GM21619 (cell line): ENCODE results near the gene ECI1.
"Not testable (repeated sequence)": the region's sequence is repeated elsewhere in the genome, so short reads cannot be mapped to it uniquely, and the experiment has no call there.

Source experiments
- ATAC-seq: cut with Tn5 transposase; IDR thresholded peaks from one replicate; pipeline ENCODE4 v1.9.1; 2021; ENCODE audit not compliant: unreplicated experiment

ECI1 gene

DNA sequence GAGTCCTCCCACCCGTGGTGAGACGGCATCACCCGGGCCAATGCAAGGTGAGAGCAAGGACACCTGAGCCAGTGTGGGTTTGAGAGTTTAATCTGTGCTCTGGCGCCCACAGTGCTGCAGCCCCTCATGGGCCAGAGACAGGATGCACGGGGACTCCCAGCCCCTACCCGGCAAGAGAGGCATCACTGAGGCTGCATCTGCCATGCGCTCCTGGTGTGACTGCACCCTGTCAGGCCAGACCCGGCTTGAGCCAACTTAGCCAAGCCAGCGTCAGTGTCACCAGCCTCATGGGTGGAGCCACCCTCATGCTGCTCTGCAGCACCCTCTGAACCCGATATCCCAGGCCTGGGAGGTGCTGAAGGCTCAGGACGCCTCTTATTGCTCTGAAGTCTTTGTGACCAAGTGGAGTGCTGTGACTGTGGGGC lies 39.5 kb downstream of the ECI1 start:
- ATAC-seq, result no peak

DNA sequence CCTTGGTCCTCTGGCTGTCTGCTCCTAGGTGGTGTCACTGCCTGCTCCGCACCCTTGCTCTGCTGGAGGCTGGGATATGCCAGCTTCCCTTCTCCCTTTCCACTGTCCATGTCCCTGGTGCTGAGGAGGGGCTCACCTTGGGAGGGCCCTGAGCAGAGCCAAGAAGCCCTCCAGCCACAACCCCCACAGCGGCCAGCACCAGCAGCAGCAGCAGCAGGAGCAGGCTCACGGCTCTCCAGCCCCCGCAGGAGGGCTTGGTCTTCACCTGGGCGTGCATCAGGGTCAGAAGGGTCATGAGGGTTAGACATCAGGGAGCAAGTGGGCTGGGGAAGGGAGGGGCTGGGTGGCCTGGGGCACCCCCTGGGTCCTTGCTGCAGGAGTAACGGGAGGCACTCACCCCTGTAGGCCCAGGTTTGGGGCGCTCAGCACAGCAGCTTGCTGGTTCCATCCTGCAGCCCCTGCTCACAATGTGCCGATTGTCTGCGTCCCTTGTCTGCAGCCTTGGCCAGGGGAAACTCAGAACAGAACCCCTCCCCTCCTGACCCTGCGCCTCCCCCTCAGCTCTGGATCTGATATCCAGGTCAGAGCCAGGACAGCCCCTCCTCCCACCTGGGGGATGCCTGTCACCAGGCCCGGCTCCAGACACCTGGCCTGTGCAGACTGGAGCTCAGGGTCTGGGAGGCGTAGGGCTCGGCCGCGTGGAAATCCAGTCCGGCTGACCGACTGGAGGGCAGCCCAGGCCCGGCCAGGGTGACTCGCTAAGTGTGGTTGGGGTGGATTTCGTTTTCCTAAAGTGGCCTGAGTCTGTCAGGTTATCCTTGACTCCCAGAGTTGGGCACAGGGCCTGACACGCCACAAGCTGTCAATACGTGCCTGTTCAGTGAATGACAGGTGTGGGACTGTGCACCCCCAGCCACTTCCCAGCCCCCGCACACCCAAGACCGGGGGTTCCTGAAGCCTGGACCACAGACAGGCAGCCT lies 40.7 kb downstream of the ECI1 start, which contains the start of gene BRICD5:
Gene BRICD5 (minus strand): TSS at position 478 of the 980 bp plus-strand sequence. CDS start 30 bp downstream, at position 448.
- no peak for ATAC-seq

DNA sequence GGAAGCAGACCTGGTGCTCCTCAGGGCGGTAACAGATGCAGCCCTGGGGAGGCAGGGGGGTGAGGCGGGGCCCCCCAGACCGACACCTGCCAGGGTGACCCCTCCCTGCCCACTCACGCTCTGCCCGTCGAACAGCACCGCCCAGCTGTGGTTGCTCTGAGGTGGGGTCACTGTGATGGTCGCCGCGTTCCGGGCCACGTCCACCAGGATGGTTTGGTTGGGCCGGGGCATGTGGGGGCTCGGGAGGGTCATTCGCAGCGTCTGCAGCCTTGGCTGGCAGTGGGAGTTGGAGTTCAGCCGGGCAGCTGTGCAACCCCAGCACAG lies 41.4 kb downstream of the ECI1 start:
- no peak for ATAC-seq

DNA sequence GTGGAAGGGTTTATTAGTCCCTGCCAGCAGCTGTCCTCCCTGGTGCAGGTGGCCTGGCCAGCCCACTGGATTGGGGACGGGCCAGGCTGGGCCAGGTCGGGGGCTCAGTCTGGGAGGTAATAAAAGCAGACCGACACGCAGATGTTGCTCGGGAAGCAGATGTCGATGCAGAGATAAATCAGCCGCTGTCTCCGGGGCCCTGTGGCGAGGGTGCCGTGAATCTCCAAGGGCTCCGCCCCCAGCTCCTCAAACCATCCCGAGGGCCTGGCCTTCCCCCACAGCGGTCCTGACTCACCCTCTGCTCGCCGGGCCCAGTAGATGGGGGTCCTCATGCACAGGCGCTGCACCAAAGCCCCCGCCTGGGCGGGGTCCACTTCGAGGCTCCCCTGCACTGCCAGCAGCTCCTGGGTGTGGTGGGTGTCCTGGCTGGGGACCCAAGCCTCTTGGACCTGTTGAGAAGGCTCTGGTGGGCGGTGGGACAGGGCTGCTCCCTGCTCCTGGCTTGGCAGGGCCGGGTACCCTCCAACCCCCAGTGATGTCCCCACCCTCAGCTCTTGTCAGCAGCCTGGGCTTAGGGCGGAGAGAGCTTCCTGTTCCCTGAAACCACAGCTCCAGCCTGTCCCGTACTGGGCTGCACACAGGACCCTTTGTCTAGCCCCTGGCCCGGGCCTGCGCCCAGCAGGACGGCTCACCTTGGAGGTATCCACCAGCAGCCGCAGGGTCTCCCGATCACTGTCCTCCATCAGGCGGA lies 42.0 kb downstream of the ECI1 start:
- ATAC-seq, result no peak

DNA sequence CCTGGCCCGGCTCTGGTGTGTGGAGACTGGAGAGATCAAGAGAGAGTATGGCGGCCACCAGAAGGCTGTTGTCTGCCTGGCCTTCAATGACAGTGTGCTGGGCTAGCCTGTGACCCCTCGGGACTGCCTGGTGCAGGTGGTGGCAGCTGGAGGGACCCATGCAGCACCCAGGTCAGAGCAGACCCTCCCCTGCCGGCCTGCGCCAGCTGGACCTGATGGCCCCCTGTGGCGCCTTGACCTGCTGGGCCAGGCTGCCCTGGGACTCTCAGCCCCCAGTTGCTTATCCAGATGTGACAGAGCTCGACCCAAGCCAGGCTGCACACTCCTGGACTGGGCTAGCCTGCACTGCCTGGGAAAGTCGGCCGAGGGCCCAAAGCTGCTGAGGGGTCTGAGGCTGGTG lies 42.6 kb downstream of the ECI1 start:
- no peak for ATAC-seq

DNA sequence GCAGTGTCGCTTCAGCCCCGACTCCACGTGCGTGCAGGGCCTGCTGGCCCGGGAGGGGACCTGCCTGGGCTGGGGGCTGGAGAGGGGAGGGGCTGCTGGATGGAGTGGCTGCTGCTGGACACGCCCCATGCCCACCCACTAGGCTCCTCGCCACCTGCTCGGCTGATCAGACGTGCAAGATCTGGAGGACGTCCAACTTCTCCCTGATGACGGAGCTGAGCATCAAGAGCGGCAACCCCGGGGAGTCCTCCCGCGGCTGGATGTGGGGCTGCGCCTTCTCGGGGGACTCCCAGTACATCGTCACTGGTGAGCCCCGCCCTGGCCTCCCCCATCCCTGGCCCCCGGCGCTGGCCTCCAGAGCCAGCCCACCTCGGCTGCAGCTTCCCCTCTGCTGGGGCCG lies 43.1 kb downstream of the ECI1 start:
- ATAC-seq, result no peak

DNA sequence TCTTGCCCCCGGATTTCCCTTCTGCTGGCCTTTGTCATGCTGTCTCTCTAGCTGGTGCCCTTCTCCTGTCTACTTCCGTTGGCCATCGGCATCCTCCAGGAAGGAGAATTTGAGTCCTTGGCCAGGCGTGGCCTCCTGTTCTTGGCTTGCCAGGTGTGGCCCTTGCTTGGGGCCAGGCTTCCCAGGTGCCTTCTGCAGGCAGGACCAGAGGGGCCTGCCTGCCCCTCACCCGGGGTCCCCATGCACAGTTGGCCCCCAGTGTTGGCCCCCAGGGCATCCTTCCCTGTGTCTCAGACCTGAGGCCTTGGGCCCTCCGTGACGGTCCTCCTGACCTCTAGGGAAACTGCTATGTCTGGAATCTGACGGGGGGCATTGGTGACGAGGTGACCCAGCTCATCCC lies 43.5 kb downstream of the ECI1 start:
- no peak for ATAC-seq

DNA sequence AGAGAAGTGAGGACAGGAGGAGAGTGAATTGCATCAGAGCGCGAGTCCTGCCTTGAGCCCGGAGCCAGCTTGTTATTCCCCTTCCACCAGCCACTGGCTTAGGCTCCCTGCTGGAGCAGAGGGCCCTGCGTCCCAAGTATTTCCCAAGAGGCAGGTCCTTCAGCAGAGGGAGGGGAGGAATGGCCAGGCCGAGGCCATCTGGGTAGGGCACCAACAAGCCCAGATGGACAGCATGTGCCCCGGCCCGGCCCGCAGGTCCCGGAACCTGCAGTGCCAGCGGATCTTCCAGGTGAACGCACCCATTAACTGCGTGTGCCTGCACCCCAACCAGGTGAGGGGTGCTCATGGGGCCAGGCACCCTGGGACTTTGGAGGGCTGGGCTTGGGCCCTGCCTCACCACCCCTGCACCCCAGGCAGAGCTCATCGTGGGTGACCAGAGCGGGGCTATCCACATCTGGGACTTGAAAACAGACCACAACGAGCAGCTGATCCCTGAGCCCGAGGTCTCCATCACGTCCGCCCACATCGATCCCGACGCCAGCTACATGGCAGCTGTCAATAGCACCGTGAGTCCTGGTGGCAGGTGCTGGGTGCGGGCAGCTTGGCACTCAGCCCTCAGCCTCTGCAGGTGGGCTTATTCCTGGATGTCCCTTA lies 44.5 kb downstream of the ECI1 start:
- ATAC-seq, result no peak

DNA sequence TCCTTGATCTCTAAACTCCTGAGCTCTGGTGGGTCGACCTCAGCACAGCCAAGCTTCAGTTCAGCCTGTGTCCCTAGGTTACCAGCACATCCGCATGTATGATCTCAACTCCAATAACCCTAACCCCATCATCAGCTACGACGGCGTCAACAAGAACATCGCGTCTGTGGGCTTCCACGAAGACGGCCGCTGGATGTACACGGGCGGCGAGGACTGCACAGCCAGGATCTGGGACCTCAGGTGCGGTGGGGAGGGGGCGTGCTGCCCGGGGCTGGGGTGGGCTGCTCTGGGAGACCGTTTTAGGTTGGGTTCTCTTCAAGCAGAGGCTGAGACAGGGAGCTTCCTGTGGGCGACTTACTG lies 45.0 kb downstream of the ECI1 start:
- no peak for ATAC-seq

DNA sequence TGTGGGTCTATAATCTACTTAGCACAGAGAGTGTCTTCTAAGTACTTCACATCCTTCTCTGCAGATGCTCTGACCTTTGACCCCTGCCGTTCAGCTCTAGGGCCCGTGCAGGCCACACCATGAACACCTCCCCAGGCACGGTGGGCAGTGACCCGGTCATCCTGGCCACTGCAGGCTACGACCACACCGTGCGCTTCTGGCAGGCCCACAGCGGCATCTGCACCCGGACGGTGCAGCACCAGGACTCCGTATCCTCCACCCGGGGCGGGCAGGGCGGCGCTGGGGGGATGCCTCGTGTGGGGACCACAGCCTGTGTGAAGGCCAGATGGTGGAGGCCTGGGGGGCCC lies 45.4 kb downstream of the ECI1 start:
- ATAC-seq, result peak; percentile 27

DNA sequence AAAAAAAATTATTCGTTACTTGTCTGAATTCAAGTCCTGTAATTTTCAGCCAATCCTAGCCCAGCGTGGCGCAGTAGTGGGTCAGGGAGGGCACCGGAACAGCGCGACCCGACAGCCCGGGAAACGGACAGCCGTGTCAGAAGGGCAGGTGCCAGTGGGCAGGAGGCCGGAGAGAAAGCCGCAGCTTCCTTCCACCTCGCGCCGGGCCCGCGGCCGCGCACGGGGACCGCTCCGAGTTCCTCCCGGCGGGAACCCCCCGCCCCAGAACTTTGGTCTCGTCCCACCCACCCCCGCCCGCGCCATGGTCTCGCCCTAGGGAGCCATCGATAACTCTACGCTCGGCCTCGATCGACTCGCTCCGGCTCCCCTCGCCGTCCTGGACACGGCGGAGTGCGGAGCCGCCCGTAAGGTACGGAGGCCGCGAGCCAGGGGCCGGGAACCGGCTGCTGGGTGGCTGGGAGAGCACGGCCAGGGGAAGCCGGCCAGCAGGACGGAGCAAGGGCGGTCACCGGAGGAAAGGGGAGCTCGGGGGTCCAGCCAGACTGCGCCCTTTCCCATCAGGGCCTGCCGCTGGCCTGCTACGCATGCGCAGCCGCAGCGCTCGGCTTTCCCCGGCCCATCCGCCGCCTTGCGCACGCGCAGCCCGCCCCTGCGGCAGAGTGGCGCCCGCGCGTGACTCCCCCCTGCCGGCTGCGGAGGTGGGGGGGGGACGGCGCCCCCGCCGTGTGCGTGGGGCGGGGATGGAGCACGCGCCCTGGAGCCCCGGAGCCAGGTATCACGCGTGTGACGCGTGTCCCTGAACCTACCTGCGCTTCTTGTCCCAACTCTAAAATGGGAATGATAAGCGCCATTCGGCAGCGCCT lies 46.1 kb downstream of the ECI1 start, which contains the start of gene MLST8:
Gene MLST8 (plus strand): TSS at position 351 of the 863 bp plus-strand sequence. CDS start 632 bp downstream, outside the sequence.
- peak; percentile 54 for ATAC-seq

DNA sequence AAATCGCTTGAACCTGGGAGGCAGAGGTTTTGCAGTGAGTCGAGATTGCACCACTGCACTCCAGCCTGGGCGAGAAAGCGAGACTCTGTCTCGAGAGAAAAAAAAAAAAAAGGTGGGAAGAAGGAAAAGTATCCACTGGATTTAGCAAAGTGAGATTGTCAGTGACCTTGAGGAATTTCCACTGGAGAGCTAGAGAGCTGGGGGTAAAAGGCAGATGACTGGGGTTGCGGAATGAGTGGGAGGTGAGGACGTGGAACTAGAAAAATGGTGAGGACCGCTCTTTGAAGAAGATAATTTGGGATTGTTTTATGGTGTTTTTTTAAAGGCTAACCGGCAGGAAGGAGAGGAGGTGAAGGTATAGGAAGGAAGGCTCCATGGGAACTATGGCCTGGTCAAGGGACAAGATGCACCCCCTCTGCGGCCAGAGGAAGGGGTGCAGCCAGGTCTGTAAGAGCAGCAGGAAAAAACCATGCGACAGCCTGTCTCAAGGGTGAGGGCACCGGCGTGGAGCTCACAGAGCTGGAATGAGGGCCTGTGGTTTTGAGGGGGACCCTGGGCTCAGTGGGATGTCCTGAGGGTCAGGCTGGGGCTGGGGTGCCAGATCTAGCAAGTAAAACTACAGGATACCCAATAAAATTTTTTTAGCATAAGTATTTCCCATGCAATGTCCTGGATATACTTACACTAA lies 46.8 kb downstream of the ECI1 start:
- no peak for ATAC-seq

DNA sequence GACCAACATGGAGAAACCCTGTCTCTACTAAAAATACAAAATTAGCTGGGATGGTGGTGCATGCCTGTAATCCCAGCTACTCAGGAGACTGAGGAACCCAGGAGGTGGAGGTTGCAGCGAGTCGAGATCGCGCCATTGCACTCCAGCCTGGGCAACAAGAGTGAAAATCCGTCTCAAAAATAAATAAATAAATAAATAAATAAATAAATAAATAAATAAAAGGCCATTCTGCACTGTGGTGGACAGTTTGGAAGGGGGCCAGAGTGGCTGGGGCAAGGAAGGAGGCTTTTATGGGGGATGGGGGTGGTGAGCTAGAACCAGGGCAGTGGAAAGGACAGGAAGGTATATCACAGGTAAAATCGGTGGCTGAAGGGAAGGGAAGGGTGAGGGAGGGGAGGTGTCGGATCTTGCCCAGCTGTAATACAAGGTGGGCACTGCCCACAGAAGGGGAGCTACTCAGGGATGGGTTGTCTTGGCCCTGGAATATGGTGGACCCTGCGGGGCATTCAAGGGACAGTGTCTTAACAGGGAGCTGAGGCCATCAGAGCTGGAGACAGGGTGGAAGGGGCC lies 48.2 kb downstream of the ECI1 start:
- ATAC-seq, result not testable (repeated sequence)

DNA sequence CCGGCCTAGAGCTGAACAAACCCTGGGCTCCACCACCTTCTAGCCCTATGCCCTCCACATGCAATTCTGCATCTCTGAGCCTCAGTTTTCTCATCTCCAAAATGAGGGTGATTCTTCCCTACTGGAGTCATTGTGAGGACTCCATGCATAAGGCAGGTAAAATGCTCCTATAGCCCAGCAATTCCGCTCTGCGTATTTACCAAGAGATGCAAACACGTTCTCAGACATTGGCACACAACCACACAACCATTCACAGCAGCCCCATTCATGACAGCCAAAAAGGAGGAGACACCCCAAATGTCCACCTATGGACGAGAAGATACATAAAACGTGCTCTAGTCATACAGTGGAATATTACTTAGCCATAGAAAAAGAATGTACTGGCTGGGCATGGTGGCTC lies 51.1 kb downstream of the ECI1 start:
- no peak for ATAC-seq

DNA sequence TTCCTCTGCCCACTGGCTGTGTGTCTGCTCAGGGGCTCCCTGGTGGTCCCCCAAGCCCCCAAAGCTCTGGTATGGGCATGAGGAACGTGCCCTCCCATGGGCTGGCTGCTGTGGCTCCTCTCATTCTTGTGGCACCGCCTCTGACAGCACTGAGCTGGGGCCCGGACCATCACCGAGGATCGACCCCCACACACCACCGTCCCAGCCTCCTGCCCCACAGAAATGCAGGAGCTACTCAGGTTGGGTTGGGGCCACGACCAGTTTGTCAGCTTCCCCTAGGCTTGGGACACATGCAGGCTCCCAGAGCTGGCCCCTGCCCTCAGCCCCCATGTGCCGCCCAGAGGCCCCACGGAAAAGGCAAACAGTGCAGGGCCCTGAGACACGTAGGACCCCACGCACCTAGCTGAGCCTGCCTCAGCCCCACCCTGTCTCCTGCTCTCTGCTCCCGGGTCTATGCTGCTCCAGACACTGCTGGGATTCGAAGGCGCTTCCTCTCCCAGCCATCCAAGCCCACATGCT lies 51.7 kb downstream of the ECI1 start:
- ATAC-seq, result no peak

DNA sequence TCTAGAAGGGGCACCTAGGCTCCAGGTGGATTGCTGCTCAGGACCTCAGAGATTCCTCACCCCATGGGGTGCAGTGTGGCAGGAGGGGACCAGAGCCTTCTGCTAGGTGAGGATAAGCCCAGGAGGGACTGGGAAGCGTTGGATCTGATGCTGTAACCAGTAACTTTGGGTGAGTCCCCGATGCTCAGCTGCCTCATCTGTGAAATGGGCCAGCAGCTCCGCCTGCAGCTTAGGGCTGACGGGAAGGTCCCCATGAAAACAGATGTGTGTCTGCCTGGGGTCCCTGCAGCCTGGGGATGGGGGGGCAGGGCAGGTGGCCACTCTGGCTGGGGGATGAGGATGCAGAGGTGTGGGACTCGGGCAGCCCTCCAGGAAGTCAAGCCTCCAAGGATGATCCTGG lies 52.3 kb downstream of the ECI1 start:
- no peak for ATAC-seq

DNA sequence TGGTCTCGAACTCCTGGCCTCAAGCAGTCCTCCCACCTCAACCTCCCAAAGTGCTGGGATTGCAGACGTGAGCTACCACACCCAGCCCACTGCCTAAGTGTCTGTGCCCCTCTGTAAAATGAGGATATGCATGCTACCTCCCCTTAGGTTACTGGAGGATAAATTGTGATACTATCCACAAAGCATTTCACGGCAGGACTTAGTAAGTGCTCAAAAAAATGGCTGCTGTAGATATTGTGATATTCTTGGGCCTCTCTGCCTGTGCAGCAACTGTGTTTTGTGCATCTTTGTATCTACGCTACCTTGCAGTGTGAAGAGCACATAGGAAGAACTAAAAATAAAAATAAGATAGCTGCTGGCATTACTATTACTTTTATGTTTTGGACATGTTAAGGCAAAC lies 53.1 kb downstream of the ECI1 start:
- no peak for ATAC-seq

DNA sequence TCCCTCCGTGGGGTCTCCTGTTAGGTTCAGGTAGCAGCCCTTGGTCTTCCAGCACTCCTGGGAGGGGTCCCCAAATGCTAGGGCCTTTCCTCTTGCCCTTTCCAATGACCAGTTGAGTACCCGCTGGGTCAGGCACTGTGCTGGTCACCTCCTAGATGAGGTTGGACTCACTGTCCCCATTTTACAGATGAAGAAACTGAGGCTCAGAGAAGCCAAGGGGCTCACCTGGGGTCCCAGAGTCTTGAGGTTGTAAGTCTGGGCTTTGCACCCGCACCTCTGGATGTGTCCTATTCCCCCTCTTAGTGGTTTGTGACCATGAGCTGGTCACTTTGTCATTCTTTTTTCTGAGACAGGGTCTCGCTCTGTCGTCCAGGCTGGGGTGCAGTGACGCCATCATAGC lies 53.6 kb downstream of the ECI1 start:
- ATAC-seq, result no peak

DNA sequence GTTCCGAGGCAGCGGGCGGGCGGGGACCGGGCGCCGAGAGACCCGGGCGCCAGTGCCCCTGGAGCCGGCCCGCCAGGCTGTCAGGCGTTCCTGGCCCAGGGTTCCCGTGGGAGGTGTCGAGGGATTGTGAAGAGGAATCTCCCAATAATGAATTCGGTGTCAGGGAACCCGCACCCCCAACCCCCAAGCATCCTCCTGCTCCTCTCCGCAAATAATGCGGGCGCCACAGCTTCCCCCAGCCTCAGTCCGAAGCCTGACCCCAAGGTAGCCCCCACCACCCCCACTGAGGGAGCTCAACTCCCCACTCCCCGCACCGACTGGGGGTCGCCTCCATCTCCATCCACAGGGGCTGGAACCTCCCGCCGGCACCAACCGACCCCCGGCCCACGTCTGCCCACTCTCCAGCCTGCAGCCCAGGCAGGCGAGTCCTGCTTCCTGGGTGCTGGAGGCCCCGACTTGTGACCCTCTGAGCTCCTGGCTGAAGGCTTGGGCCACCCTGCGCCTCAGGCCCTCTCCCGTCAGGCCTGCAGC lies 54.3 kb downstream of the ECI1 start:
- ATAC-seq, result no peak
